Brain pericyte (primary cell): ENCODE data around the gene ANKS4B.
A peak's percentile ranks its signal among the peaks of the same experiment; 100 is the strongest.
"Not testable (repeated sequence)": the region's sequence is repeated elsewhere in the genome, so short reads cannot be mapped to it uniquely, and the experiment has no call there.

Experiments
- DNase-seq: peaks from one replicate; pipeline ENCODE4 v3.0.0-alpha.2; 2012; ENCODE audit warnings: low read depth, low spot score

Gene ANKS4B

GRCh38 chr16:21289789-21290188 lies 56.3 kb downstream of the ANKS4B start:
- not testable (repeated sequence) for DNase-seq

GRCh38 chr16:21300309-21301167 lies 67.0 kb downstream of the ANKS4B start:
- peak; percentile 97 for DNase-seq

GRCh38 chr16:21301168-21301894 lies 67.8 kb downstream of the ANKS4B start:
- DNase-seq: no peak

GRCh38 chr16:21301895-21302291 lies 68.4 kb downstream of the ANKS4B start:
- DNase-seq: no peak

GRCh38 chr16:21302454-21302853 lies 69.0 kb downstream of the ANKS4B start:
- DNase-seq: no peak

- no peak for DNase-seq
Measured at GRCh38 chr16:21302898-21303528, 69.5 kb downstream of the ANKS4B start.
